NCI-H2107 treated with DMSO at 0.1 percent for 48 hours (cell line): ENCODE data around the gene OVCA2.

ENCODE experiments used
- DNase-seq: peaks from one replicate; lab custom pipeline; 2025; ENCODE audit not compliant: unreplicated experiment; lab: John Stamatoyannopoulos, UW

The OVCA2 gene

GRCh38 chr17:2084766-2085647 lies 43.2 kb downstream of the OVCA2 start:
- DNase-seq, result no peak

- no peak for DNase-seq
Observed at GRCh38 chr17:2085648-2085949, 43.8 kb downstream of the OVCA2 start.

- no peak for DNase-seq
Observed at GRCh38 chr17:2086306-2086705, 44.5 kb downstream of the OVCA2 start.

GRCh38 chr17:2087597-2088211 lies 45.9 kb downstream of the OVCA2 start:
- no peak for DNase-seq

- no peak for DNase-seq
Observed at GRCh38 chr17:2089021-2089422, 47.2 kb downstream of the OVCA2 start.

- DNase-seq, result no peak
Observed at GRCh38 chr17:2090210-2090641, 48.4 kb downstream of the OVCA2 start.

- DNase-seq, result no peak
Observed at GRCh38 chr17:2090804-2091534, 49.1 kb downstream of the OVCA2 start.

- DNase-seq, result no peak
Observed at GRCh38 chr17:2092253-2092652, 50.4 kb downstream of the OVCA2 start.
